Right renal cortex interstitium (tissue), 3 donors: ENCODE results near the gene SPAAR. TPM values are rescaled to one million over a fixed set of nuclear protein-coding genes. Genes with fewer than 3 reads are reported as not detected.

Experiments used
- DNase-seq, 3 donors: peaks; one replicate each; pipeline ENCODE4 v3.0.0-alpha.2; 2013; ENCODE audit warnings: low read depth in 3 of 3, low spot score in 2 of 3
- polyA plus RNA-seq, 3 donors: library from polyadenylated mRNA; unstranded; fragments of 120-200 nt; gene quantifications; one replicate each; pipeline ENCODE4 v1.2.1, GENCODE V29; 2013; ENCODE audit not compliant: insufficient read length in 3 of 3

Gene SPAAR
- polyA plus RNA-seq, 3 donors: 1.4 to 1.5 (median 1.5) TPM

- no peak for DNase-seq
Measured at GRCh38 chr9:35944173-35944572, 34.9 kb downstream of the SPAAR start.

- DNase-seq: no peak
Measured at GRCh38 chr9:35944841-35945240, 35.6 kb downstream of the SPAAR start.

- peak in 2 of 3 donors; percentile 48 to 52 for DNase-seq
Measured at GRCh38 chr9:35945341-35946018, 36.2 kb downstream of the SPAAR start.

GRCh38 chr9:35948451-35948850, 39.2 kb downstream of the SPAAR start:
- DNase-seq: no peak

- no peak for DNase-seq
Measured at GRCh38 chr9:35948901-35949318, 39.6 kb downstream of the SPAAR start.

- DNase-seq: no peak
Measured at GRCh38 chr9:35951736-35952135, 42.4 kb downstream of the SPAAR start.

GRCh38 chr9:35952526-35953191, 43.4 kb downstream of the SPAAR start:
- no peak for DNase-seq

- peak; percentile 60 to 72 (median 62) for DNase-seq
Measured at GRCh38 chr9:35954942-35955546, 45.8 kb downstream of the SPAAR start.

- no peak for DNase-seq
Measured at GRCh38 chr9:35956651-35957050, 47.4 kb downstream of the SPAAR start.

- no peak for DNase-seq
Measured at GRCh38 chr9:35958104-35958837, 49.0 kb downstream of the SPAAR start, which contains the start of gene OR2S2. OR2S2 (minus strand) TSS chr9:35958154; CDS start chr9:35958098, 56 bp downstream.

GRCh38 chr9:35960039-35960655, 50.9 kb downstream of the SPAAR start:
- DNase-seq: no peak

Other genes with a start within 250 kb of the SPAAR start
- gene ARHGEF39, start 244.3 kb upstream of the SPAAR start, polyA plus RNA-seq: 1 to 10 TPM; 7.4 to 8.1 (median 7.8) TPM
- 1 to 10 TPM in 1 of 3 donors, under 1 TPM in 2; 0.31 to 1.2 (median 0.60) TPM for gene CA9, start 235.6 kb upstream of the SPAAR start, polyA plus RNA-seq
- gene TPM2, start 219.6 kb upstream of the SPAAR start, polyA plus RNA-seq: 100 to 1,000 TPM; 127 to 158 (median 147) TPM
- gene TLN1, start 177.3 kb upstream of the SPAAR start, polyA plus RNA-seq: 100 to 1,000 TPM; 142 to 154 (median 143) TPM
- 10 to 100 TPM; 40.4 to 42.4 (median 40.8) TPM for gene CREB3, start 176.8 kb upstream of the SPAAR start, polyA plus RNA-seq
- 10 to 100 TPM; 94.3 to 99.8 (median 96.1) TPM for gene GBA2, start 160.3 kb upstream of the SPAAR start, polyA plus RNA-seq
- 10 to 100 TPM; 28.2 to 29.0 (median 28.4) TPM for gene RGP1, start 160.2 kb upstream of the SPAAR start, polyA plus RNA-seq
- gene MSMP, start 155.2 kb upstream of the SPAAR start, polyA plus RNA-seq: not detected
- gene NPR2, start 117.9 kb upstream of the SPAAR start, polyA plus RNA-seq: 10 to 100 TPM; 29.0 to 31.4 (median 29.5) TPM
- 1 to 10 TPM; 4.2 to 7.0 (median 5.8) TPM for gene SPAG8, start 97.2 kb upstream of the SPAAR start, polyA plus RNA-seq
- gene HINT2, start 94.4 kb upstream of the SPAAR start, polyA plus RNA-seq: 10 to 100 TPM; 46.1 to 56.8 (median 53.5) TPM
- gene FAM221B, start 80.8 kb upstream of the SPAAR start, polyA plus RNA-seq: under 1 TPM; 0.07 to 0.12 (median 0.11) TPM
- gene TMEM8B, start 80.3 kb upstream of the SPAAR start, polyA plus RNA-seq: 10 to 100 TPM; 21.0 to 25.3 (median 21.5) TPM
- under 1 TPM in 1 of 3 donors, not detected in 2; 0.08 TPM for gene OR13J1, start 39.1 kb upstream of the SPAAR start, polyA plus RNA-seq
- under 1 TPM in 2 of 3 donors, not detected in 1; 0.12 to 0.55 TPM for gene HRCT1, start 3.3 kb upstream of the SPAAR start, polyA plus RNA-seq
- gene OR2S2, start 48.7 kb downstream of the SPAAR start, polyA plus RNA-seq: not detected
- gene RECK, start 127.4 kb downstream of the SPAAR start, polyA plus RNA-seq: 10 to 100 TPM; 29.2 to 30.2 (median 29.4) TPM
- 10 to 100 TPM; 33.9 to 40.8 (median 40.0) TPM for gene GLIPR2, start 227.2 kb downstream of the SPAAR start, polyA plus RNA-seq